Hepatocyte (in vitro differentiated cells): ENCODE results near the gene RAB11FIP3.

Experiments
- CTCF ChIP-seq: fragments of 200-600 bp; sonication (generic); IDR thresholded peaks from 2 replicates; pipeline ENCODE4 v1.5.1; 2016; ENCODE audit warnings: antibody characterized with exemption, mild to moderate bottlenecking; ENCODE audit not compliant: poor library complexity
- EZH2 ChIP-seq: fragments of 200-600 bp; sonication (generic); IDR thresholded peaks from 2 replicates; pipeline ENCODE4 v1.6.1; 2016; ENCODE audit warnings: antibody characterized with exemption, mild to moderate bottlenecking, borderline replicate concordance
- EZH2phosphoT487 ChIP-seq: fragments of 200-600 bp; sonication (generic); IDR thresholded peaks from one replicate; pipeline ENCODE4 v1.6.1; 2018; ENCODE audit warnings: antibody characterized with exemption, mild to moderate bottlenecking, low read depth, moderate library complexity; ENCODE audit not compliant: unreplicated experiment, severe bottlenecking

GRCh38 chr16:536746-537145 lies 111.3 kb downstream of the RAB11FIP3 start:
- TF ChIP-seq CTCF (no peak), EZH2 (no peak), EZH2phosphoT487 (no peak)
